DMS 273 (cell line): Measurements from ENCODE around the gene PGM3.

ENCODE experiments used
- DNase-seq: peaks from one replicate; lab custom pipeline; 2025; ENCODE audit not compliant: unreplicated experiment; lab: John Stamatoyannopoulos, UW

The PGM3 gene

GRCh38 chr6:83119742-83120300 is 73.2 kb downstream of the PGM3 start:
- DNase-seq, result no peak

- DNase-seq, result no peak
Measured at GRCh38 chr6:83117802-83118201, 75.3 kb downstream of the PGM3 start.
